ENCODE measurements around the gene SLC1A5.

Gene SLC1A5

DNA sequence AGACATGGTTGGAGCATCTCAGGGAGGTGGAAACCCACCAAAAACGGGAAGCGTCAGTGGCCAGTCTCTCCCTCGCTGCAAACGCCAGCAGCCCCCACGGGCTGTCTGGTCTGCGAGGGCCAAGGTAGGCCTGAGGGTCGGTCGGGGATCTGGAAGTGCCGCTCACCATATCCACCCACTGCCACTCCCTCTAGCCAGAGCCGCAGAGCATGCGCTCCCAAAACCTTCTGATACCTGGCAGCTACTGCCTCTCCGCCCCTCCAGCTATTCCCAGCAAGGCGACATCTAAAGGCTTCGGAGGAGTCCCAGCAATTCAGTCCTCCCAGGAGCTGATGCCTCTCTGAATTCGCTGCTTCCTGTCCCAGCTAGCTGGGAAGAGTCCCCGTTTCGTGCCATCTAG, 46.9 kb downstream of the SLC1A5 start:
- no peak for DNase-seq

DNA sequence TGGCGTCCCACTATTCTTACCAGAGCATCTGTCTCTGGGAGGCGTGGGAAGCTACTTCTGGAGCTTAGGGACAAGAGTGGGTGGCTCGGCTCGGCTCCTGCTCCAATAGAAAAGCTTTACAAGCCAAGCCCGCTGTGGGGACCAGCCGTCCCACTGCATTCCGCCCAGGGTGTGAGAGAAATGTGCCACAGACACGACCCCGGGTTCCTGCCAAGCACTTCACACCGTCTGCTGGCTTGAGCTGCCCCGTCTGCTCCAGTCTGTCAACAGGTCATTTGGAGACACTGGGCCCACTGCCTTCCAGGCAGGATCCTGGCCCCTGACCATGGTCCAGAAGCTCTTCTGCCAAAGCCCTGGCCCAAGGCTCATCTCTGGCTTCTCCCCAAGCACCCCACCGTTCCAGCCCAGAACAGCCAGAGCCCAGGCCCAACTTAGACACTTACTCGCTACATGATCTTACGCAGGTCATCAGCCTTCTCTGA, 49.1 kb downstream of the SLC1A5 start:
- no peak for DNase-seq

DNA sequence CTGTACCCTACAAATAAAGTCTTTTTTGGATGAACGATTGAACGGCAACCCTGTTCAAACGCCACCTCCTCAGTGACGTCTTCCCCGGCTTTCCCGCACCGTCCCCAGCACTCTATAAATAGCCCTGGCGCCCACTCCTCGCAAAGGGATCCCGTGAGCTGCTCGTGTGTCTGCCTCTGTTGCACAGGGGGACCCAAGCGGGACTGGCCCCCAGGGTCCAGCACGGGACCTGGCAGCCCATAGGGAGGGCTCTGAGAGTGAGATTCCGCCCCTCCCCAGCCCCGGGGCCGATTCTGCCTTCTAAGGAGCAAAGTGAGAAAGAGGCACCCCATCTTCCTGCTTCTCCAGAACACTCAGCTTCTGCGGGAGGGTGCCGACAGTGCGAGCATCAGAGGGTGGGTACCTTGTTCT, 50.6 kb downstream of the SLC1A5 start:
- DNase-seq = no peak

DNA sequence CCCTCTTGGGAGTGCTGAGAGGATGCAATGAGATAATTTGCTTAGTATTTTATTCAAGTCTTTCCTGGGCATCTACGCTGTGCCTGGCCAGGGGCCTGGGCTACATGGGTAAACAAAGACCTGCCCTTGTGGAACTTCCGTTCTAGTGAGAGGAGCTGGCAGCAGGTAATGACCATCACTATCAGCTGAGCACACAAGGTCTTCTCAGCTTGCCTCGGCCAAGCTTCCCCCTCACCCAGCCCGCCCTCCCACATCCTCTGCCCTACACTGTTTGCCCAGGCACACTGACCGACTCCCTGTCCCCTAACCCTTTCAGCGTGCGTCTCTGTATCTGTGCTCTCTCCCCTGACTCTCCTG, 51.1 kb downstream of the SLC1A5 start:
- no peak for DNase-seq

DNA sequence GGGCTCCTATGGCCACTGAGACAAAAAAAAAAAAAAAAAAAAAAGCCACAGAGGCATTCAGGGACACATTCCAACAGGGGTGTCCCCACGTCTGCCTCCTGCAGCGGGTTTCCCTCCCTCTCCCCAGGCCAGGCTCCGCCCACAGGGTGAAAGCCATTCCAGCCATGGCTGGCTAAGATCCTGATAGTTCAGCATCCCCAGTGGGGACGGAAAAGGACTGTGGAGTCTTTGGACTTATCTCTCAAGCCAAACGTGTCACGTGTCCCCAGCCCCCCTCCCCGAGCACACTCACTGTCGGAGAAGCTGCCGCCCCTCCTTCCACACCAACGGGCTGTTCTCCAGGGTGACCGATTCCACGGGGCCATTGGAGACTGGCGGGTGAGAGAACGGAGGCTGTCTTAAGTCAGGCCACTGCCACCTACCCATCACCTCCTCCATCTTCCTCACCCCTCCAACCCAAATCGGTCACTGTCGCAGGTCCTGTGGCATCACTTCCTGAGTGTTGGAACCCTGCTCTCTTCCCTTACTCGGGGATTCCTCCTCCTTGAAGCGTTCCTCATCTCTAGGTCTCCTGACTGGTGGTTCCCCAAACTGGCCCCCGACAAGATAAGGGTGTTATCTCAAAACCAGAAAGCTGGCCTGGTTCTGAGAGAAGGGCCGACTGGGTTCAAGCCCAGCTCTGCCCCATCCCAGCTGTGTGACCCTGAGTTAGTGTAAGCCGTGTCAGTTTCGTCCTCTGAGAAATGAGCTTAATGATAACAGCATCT, 51.7 kb downstream of the SLC1A5 start:
- DNase-seq = no peak

DNA sequence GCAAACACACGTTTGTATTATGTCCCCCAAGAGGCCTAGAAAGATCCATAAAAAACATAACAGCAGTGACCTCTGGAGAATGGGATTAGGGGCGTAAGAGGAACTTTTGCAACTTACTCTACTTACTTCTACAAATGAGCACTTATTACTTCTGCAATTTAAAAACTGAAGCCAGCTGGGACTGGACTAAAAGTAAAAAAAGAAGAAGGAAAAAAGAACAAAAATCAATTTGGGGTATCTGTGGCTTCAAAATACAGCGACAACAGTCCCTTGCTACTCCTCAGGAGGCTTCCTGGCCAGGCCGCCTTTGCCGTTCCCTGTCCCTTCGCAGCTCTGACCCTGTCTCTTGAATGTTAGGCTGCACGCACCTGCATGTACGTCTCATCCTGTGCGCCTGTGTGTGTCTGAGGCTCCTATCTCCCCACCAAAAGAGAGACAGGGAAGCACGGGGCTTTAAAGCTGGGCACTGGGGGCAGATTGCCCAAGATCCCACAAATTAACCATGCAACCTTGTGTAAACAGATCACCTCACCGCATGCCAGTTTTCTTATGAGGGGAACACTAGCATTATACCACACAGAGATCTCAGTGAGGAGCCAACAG, 54.6 kb downstream of the SLC1A5 start:
- DNase-seq = no peak

DNA sequence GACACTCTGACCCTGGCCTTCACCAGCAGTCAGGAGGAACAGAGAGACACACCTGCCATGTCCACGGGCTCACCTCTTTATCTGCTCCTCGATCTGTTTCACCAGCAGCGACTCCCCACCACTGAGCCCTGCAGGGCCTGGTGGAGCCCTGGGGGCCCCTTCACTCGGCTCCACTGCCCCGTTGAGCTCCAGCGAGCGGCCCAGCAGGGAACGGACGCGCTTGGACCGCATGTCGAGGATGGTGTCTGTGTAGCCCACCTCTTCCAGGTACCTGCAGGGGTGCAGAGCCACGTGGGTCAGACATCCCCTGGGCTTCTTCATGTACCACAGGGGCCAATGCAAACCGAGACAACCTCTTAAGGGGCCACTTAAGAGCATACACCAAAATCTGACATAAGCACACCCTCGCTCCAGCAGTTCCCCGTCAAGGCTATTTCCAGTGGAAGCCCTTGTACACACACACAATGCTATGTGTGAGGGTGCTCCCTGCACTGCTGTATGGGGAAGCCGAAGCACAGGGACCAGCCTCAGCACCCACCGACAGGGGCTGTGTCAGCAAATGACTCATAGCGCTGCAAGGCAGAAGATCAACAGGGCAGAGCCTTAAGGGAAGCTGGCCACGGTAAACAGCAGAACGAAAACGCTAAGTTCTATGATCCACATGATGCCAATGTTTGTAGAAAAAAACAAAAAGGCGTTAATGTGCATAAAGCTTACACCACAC, 55.3 kb downstream of the SLC1A5 start:
- DNase-seq = peak in 1 of 2 donors; percentile 71

DNA sequence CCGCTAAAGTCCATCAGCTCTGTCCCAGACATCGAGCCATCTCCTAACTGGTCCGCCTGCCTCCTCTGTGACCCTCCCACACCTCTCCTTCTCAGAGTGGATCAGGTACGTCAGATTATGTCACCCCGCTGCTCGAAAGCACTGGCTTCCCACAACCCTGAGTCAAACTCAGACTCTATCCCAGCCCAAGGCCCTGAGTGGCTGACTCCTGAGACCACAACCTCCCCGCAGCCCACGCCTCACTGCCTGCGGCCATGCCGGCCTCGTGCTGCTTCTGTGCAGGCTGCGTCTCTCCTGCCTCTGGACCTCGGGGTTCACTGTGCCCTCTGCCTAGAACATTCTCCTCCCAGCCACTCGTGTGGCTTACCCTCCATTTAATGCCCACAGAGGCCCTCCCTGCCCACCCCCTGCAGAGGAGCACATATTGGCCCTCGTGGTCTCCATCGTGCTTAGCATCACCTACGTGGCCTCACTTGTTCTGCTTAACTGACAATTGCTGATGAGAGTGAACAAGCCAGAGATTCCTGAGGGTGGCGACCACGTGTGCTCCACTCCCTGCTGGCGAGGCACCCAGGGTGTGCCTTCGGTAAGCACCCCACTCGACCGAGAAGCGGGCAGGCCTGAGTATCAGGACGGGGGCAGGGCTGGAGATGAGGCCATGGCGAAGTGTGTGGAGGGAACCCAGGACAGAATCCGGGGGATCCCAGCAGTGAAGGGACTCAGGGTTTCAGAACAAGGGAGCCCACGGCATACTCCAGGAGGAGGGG, 56.0 kb downstream of the SLC1A5 start:
- DNase-seq = no peak

DNA sequence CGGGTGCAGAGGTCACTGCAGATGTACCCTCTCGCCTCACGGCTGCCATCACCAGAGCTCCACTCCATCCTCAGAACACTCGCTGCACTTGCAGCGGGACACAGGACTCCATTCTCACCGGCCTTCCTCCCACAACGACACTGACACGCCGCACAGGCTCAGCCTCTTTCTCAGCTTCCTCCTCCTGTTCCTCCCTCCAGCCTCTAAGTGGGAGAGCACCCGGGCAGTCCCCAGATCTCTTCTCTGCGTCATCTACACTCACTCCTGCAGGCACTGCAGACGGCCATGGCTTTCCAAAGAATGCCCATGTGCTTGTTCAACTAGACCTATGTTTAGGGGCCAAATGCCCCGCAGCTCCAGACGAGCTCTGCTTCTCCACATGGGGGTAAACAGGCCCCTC, 56.8 kb downstream of the SLC1A5 start:
- peak in 1 of 2 donors; percentile 59 for DNase-seq

DNA sequence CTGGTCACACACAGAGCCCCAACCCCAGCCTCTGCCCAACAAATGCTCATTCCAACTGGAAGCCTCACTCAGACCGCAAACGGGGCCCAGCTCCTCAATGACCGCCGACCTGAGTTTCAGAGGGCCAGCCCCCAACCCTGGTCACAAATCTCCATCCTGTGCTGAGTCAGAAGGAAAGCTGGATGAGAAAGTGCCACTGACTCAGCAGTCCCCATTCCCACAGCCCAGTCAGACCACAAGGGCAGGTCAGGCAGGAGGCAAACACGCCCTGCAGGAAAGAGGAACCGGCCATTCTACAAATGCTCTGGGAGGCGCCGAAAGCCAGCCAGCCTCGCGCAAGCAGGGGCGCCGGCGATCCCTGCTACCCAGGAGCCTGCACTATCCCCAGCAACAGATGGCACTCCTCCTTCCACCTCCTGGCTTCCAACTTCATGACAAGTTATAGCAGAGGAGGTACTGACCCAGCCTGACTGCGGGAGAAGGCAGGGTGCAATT, 57.3 kb downstream of the SLC1A5 start:
- peak in 1 of 2 donors; percentile 72 for DNase-seq

DNA sequence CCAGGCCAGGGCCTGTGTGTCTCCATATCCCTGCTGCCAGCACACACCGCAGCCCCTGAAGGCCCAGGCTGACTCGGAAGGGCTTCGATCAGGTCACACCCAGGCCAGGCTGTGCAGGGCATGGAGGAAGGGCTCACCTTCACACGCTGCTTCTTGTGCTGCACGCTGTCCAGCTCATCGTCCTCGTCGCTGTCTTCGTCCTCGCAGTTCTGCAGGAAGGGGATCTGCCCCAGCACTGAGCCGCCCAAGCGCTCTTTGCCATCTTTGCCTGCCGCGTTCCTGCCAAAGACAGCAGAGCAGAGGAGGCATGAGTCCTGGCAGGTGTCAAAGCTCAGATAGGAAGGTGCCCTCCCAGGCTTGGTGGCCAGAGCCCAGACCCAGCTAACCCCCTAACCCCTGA, 57.8 kb downstream of the SLC1A5 start:
- DNase-seq = no peak

DNA sequence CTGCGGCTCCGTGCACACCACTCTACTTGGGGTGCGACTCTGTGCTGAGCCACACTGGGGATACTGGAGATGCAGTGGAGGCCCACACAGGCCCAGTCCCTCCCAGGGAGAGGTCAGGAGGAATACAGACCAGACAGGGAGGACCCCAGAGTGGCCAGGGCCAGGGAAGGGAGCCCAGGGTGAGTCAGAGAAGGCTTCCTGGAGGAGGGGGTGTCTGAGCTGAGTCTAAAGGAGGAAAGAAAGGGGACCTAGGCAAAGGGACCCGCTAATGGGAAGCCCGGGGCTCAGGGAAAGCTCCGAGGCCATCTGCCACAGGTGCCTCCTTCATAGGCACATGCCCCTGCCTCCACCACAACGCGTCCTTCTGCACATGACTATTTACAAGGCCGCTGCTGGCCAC, 58.2 kb downstream of the SLC1A5 start:
- DNase-seq = no peak

DNA sequence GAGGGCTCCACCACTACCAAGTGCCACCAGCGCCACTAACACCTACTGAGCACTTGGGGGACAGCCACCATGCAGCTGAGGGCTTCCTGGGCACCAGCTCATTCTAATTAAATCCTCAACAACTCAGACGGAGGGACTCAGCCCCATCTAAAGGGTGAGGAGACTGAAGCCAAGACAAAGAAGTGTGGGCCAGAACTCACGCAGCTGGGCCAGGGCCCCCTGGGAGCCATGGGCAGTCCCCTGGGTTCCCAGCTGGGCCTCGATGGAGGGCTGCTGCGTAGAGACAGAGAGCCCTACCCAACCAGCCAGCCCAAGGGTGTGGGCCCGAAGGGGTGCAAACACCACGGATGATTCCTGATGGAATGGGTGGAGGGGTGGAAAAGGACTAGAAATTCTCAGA, 58.7 kb downstream of the SLC1A5 start:
- DNase-seq = no peak

DNA sequence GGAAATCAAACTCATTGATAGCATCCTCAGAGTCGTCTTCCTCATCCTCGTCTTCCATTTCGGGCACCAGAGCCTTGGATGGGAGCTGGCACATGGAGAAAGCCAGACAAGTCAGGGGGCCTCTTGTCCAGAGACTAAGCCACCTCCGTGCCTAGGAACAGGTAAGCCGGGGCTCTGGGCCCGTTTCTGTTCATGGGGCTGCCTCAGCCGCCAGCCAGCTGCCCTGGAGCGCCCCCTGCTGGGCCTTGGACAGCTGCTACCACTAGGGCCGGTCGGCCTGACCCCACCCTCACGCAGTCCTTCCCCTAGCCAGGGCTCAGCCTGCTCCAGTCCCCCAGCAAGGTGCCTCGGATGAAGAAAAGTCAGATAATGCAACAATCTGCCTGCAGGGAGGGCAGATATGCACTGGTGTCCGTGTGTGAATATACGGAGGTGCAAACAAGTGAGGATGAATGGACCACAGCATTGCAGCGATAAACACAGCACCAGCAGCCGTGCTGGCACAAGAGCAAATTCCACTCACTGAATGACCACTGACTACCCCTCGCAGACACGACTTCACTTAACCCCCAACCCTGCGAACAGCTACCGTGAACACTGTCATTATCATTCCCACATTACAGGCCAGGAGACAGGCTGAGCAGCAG, 59.6 kb downstream of the SLC1A5 start:
- peak; percentile 81 to 82 for DNase-seq

DNA sequence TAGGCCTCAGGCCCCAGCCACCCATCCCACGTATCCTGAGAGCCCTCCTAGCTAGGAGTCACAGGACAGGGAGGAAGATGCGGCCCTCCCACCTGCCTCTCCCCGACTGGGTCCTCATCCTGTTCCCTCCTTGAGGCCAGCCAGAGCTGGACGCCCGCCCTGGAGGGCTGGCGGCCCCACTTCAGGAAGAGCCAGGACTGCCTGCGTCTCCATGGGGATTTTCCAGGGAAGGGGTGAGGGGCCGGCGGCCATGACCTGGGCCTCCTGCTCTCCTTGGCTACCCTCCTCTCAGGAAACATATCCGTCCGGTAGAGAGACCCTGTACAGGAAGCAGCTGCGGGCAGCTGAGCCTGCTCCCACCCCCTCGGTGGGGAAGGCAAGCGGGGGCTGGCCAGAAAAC, 60.2 kb downstream of the SLC1A5 start:
- no peak for DNase-seq

DNA sequence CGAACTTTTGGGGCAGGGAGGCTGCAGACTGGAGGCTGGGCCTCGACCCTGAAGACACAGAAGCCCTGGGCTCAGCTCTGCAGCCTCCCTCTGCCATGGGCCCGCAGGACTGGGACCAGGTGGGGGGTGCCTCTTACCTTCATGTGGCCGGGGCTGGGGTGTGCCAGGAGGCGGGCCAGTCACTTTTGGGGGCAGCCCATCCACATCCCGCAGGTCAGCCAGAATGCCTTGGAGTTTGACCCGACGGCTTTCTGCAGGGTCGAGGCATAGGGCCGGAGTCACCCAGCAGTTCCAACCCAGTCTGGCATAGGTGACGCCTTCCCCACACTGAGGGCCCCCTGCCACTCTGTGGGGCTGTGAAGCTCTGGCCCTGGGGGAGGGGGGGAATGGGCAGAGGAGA, 60.6 kb downstream of the SLC1A5 start:
- DNase-seq = no peak

DNA sequence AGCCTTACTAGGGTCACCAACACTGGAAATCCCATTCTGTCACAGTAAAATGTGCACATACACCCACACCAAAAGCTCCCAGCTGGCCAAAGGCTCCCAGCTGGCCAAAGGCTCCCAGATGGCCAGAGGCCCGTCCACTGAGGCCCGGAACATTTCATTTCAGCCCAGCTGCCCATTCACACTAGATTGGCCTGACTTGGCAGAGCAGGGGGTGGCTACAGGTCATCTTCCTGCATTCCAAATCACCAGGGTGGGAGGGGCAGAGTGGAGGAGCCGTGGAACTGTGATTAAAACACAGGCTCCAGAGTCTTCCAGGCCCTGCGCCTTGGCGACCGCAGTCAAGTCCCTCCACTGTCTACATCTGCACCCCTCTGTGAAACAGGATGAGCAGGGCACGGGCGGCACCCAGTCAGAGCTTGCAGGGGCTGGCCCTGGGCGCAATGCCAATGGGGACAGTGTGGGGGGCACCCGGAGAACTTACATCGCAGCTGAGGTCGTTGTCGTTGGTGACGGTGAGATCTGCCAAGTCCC, 61.4 kb downstream of the SLC1A5 start:
- no peak for DNase-seq

DNA sequence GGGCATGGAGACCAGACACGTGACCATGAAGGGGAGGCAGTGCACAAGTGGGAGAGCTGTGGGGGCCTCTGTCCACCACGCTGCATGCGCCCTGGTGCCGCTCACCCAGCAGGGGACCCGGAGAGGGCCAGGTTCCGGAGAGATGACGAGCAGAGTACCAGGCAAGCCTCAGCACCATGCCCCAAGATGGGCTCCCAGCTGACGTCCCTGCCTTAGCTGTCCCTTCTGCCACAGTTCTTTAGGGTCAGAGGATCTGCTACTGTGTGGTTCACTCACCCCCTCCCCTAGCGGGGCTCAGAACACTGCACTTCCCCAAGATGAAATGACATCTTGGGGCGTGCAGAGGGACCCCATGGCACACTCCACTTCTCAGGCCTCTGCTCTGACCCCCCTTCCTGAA, 61.8 kb downstream of the SLC1A5 start:
- no peak for DNase-seq

DNA sequence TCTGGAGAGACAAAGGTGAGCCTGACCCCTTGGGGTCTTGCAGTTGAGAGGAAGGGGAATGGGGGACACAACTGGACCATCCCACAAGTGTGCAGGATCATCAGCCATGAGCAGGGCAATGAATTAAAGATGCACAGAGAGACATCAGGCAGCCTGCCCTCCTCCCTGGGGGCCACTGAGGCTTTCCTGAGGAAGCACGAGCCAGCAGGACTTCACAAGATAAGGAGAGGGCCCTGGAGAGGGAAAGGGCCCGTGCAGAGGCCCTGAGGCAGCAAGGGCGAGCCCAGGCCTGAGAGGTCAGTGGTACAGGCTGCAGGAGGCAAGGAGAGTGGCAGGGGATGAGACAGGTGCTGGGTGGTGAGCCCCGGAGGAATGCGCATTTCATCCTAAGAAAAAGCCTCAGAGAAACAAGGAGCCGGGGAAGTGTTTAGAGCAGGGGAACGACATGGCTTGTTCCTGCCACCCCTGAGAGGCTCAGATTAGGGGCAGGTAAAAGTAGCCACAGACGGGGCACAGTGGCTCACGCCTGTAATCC, 62.5 kb downstream of the SLC1A5 start:
- DNase-seq = no peak

DNA sequence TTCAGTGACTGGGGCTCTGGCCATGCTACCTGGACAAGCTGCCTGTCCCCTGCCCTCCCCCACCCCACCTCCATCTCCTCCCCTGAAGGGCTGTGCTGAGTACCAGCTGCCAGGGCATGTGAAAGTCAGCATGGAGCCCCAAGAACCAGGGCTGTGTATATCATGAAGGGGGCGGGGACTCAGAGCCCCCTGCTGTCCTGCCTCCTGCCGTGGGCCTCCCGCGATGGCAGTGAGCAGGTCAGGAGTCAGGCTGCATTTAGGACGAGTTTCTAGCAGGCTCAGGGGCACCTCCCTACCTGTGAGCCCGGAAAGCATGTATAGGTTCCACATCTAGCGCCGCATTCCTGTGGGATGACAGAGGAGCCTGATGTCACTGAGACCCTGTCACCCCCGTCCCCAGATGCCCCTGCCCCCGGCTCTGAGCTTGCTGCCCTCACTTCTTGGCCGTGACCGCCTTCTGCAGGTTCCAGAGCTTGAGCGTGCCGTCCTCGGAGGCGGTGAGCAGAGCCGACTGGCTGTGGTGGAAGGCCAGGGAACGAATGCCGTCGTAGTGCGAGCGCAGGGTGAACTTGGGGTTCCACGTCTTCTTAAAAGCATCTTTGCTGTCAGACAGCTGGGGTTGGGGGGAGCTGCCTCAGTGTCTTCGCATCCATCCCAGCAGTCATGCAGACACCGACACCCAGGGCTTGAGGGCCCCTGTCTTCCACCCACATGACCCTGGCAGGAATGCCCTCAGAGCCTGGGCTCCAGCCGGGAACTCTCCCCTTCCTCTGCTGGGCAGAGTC, 63.2 kb downstream of the SLC1A5 start:
- DNase-seq = no peak
